GM18526 (cell line): Measurements from ENCODE around the gene PRDM2.

Source experiments
- POLR2A ChIP-seq: IDR thresholded peaks from 3 replicates; pipeline ENCODE4 v1.6.1; 2011; ENCODE audit not compliant: insufficient read length; ENCODE audit errors: extremely low read depth

Gene PRDM2

DNA sequence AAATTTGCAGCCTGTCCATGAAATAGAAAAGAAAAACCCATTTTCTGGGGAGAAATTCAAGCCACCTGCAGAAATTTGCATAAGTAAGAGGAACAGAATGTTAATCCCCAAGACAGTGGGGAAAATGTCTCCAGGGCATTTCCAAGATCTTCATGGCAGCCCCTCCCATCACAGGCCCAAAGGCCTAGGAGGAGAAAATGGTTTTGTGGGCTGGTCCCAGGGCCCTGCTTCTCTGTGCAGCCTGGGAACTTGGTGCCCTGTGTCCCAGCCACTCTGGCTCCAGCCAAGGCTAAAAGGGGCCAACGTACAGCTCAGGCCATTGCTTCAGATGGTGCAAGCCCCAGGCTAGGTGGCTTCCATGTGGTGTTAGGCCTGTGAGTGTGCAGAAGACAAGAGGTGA is 155.6 kb downstream of the PRDM2 start:
- TF ChIP-seq POLR2A: no peak

DNA sequence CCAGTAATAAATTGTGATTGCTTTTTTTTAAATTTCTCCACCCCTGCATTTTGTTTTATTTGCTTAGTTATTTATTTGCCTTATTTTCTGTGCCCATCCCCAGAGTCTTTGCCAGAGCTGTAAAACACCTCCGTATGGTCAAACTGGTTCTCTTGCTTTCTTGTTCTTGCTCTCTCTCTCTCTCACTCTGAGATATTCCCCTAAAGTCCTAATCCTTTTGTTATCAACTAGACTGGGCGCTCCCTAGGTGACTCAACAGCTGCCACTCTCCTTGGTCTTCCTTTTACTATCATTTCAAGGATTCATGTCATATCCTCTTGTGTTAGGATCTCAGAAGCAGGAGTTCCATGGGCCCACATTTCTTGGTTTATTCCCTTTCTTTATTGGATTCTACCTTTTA is 160.0 kb downstream of the PRDM2 start:
- no peak for TF ChIP-seq POLR2A

DNA sequence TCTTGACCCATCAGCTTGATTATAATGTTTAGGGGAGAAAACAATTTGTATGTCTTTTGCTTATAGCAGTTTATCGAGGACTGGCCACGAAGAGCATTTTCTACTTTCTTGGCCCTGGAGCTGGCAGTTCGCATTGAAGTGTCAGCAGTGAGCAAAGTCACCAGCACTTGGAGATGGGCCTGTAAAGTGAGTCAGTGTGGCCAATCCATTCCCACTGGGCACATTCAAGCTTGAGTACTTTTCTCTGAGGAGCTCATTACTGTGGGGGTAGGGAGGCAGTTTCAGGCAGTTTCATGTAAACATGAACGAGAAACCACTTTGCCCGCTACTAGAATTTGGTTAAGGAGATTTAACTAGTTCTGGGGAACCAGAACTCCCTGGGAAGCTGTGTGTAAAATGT is 164.8 kb downstream of the PRDM2 start:
- TF ChIP-seq POLR2A: no peak

DNA sequence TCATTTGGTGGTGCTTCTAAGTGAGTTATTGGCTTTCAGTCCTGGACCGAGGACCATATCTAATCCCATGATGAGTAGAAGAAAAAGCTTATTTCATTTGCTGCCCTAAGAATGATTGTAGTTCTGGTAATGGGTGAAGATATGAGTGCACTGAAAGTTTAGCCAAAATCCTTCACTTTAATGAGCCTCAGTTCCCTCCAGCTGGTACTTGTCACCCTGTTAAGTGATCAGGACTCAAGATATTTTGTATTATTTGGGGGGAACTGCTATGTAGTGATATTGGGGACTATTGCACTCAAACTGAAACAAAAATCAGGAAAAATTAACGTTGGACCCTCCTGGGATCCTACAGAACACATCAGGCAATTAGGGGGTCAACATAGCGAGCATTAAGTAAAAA is 165.9 kb downstream of the PRDM2 start:
- TF ChIP-seq POLR2A: no peak

DNA sequence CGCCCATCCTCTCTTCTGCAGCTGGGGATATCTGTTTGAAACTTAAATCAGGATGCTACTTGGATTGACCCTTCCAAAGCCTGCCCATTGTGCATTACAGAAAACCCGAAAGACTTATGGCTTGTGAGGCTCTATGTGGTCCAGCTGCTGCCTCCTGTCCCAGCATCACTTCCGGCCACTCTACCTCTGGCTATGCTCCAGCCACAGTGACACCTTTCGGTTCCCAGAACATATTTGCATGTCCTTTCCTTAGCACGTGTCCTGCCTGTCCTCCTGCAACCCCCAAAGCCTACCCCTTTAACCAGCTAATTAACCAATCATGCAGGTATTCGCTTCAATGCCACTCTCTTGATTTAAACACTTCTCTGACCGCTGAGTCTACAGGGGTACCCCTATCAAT is 167.6 kb downstream of the PRDM2 start:
- TF ChIP-seq POLR2A: no peak

DNA sequence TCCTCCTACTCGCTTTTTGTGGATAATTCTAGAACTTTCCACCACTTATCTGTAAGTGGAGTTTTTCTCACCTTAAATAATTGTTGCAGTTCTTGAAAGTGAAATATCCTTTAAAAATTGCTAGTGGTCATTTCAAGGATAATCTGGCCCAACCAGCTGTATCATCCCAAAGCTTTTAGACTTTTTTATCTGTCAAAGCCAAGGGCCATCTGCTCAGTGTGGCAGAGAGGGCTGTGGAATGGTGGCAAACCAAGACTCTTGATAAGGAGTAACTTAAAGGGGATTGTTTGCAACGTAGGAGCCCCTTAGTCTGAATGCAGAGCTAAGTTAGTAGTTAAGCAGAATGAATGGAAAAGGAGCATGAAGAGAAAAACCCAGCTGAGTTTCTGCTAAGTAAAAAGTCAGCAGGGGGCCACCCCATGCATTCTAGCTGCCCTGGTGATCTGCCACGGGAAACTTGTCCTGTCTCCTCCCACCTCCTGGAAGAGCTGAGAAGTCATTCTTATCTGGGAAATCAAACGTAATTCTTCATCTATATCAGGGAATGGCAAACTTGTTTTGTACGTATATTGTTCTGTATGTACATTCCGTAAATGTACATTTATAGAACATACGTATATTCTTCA is 169.3 kb downstream of the PRDM2 start:
- TF ChIP-seq POLR2A: no peak

DNA sequence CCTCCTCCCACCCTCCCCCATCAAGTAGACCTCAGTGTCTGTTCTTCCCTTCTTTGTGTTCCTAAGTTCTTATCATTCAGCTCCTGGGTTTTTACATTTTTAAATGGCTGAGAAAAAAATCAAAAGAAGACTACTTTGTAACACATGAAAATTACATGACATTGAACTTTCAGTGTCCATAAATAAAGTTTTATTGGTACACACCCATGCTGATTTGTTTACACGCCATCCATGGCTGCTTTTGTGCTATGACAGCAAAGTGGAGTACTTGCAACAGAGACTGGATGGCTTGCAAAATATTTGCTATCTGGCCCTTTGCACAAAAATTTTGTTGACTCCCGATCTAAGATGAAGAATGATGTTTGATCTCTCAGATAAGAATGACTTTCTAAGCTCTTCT is 171.4 kb downstream of the PRDM2 start:
- no peak for TF ChIP-seq POLR2A

DNA sequence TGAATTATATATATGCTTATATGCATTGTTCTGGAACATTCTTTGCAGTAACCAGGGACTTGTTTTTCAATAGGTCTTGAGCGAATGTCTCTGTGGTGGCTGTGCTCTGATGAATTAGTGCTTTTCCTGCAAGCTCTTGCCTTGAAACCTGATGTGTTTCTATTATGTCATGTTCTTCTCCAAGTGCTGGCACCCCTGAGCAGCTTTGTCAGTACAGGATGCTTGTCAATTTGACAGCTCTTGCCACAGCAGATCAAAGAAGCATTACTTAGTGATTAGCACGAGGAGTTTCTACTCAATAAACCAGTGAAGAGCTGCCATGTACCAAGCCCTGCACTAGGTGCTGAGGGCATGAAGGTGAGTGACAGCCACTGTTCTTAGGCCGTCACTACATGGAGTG is 171.9 kb downstream of the PRDM2 start:
- no peak for TF ChIP-seq POLR2A

DNA sequence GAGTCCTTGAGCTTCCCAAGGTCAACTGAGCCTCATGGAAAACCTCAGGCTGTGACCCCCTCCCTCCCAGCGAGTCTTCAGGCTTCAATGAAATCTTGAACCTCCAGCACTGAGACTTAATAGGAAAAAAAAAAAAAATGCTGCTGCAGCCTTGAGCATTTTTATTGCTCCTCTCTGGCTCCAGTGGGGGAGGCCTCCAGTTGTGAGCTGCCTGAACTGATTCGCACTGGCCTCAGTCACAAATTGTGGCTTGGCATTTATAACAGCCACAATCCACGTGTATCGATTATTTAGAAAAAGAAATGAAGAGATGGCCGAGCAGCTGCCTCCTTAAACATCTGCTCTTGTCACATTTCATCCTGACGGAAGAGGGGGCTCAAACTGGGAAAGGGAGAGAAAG is 173.0 kb downstream of the PRDM2 start:
- TF ChIP-seq POLR2A: no peak
